Colonic mucosa (tissue), 4 donors: Measurements from ENCODE around the gene TTC39A. TPM values are rescaled to one million over a fixed set of nuclear protein-coding genes. Genes with fewer than 3 reads are reported as not detected.

Experiments
- DNase-seq: peaks from one replicate; pipeline ENCODE4 v3.0.0-alpha.2; 2020
- H3K27ac ChIP-seq: fragments of 200-600 bp; one replicate; pipeline ENCODE4 v1.8.0; 2021
- H3K27me3 ChIP-seq: fragments of 200-600 bp; one replicate; pipeline ENCODE4 v1.8.0; 2021
- H3K36me3 ChIP-seq: fragments of 200-600 bp; one replicate; pipeline ENCODE4 v1.8.0; 2021
- H3K4me1 ChIP-seq: fragments of 200-600 bp; one replicate; pipeline ENCODE4 v1.8.0; 2021; ENCODE audit warnings: mild to moderate bottlenecking
- H3K4me3 ChIP-seq: fragments of 200-600 bp; one replicate; pipeline ENCODE4 v1.8.0; 2021
- H3K9ac ChIP-seq, 2 donors: one replicate each; pipeline ENCODE4 v1.7.0; 2013; ENCODE audit warnings: control low read depth in 2 of 2, low read depth in 2 of 2, low read length in 2 of 2
- H3K9me3 ChIP-seq: fragments of 200-600 bp; one replicate; pipeline ENCODE4 v1.8.0; 2021
- CTCF ChIP-seq: fragments of 200-600 bp; IDR thresholded peaks from one replicate; pipeline ENCODE4 v1.8.0; 2022; ENCODE audit warnings: antibody characterized with exemption, mild to moderate bottlenecking
- intact Hi-C: fragments of 100-400 bp; cut with DNase I; formaldehyde crosslinking; loops from one replicate; pipeline ENCODE4 v1.14.1; 2022
- total RNA-seq, 2 donors: library from RNA; stranded (reverse); fragmentation: NEBNext Ultra II Directional in 1 of 2; extraction: Animal tissue kit (Norgen Biotek cat#: 25700) in 1 of 2; gene quantifications; one replicate each; pipeline ENCODE4 v1.2.1, GENCODE V29; 2021
- donor health status: healthy.
- donor health status: DM: no; HTN: no; CAD: no.
- donor health status: DM: no; HTN: no; CAD: no.

The TTC39A gene
- total RNA-seq, 2 donors from 2014 or later = 95.2 to 148 TPM

GRCh38 chr1:51283979-51284378 is 46.4 kb downstream of the TTC39A start:
- Histone ChIP-seq H3K9ac (no peak overlapping the region), H3K27me3 (no peaks in the 10 kb centered on the region), H3K4me1 (peaks cover 6% of the 10 kb centered on the region), H3K27ac (no peak overlapping the region), H3K9me3 (no peaks in the 10 kb centered on the region), H3K36me3 (no peaks in the 10 kb centered on the region), H3K4me3 (no peak overlapping the region)
- intact Hi-C loops = no loop called here
- no peak for TF ChIP-seq CTCF
- no peak for DNase-seq

GRCh38 chr1:51282605-51283004 is 47.8 kb downstream of the TTC39A start:
- H3K9ac ChIP-seq = no peak overlapping the region
- H3K4me1 ChIP-seq = peaks cover 6% of the 10 kb centered on the region

GRCh38 chr1:51281807-51282206 is 48.6 kb downstream of the TTC39A start:
- no peak for TF ChIP-seq CTCF
- no peak for DNase-seq
- no peaks in the 10 kb centered on the region for H3K36me3 ChIP-seq
- H3K4me1 ChIP-seq = peaks cover 6% of the 10 kb centered on the region
- no peak overlapping the region for H3K9ac ChIP-seq
- intact Hi-C loops = no loop called here
- H3K9me3 ChIP-seq = no peaks in the 10 kb centered on the region
- no peak overlapping the region for H3K4me3 ChIP-seq
- no peaks in the 10 kb centered on the region for H3K27me3 ChIP-seq
- H3K27ac ChIP-seq = no peak overlapping the region

More at GRCh38 chr1:51282605-51283004, 47.8 kb downstream of the TTC39A start:
- H3K36me3 ChIP-seq = no peaks in the 10 kb centered on the region
- no peaks in the 10 kb centered on the region for H3K9me3 ChIP-seq
- H3K4me3 ChIP-seq = no peak overlapping the region
- H3K27ac ChIP-seq = no peak overlapping the region
- no peak for DNase-seq
- intact Hi-C loops = no loop called here
- TF ChIP-seq CTCF = no peak
- no peaks in the 10 kb centered on the region for H3K27me3 ChIP-seq

GRCh38 chr1:51280321-51280978 is 49.9 kb downstream of the TTC39A start:
- no peaks in the 10 kb centered on the region for H3K9me3 ChIP-seq
- DNase-seq = no peak
- no peak overlapping the region for H3K27ac ChIP-seq
- no peak for TF ChIP-seq CTCF
- no peaks in the 10 kb centered on the region for H3K36me3 ChIP-seq
- no peaks in the 10 kb centered on the region for H3K27me3 ChIP-seq
- peaks cover 6% of the 10 kb centered on the region for H3K4me1 ChIP-seq
- H3K4me3 ChIP-seq = no peak overlapping the region
- no peak overlapping the region for H3K9ac ChIP-seq
- intact Hi-C loops = no loop called here

GRCh38 chr1:51276286-51276685 is 54.1 kb downstream of the TTC39A start:
- TF ChIP-seq CTCF = no peak
- Histone ChIP-seq H3K9me3 (no peaks in the 10 kb centered on the region), H3K4me1 (no peaks in the 10 kb centered on the region), H3K27me3 (no peaks in the 10 kb centered on the region), H3K4me3 (no peak overlapping the region), H3K27ac (no peak overlapping the region), H3K9ac (no peak overlapping the region), H3K36me3 (no peaks in the 10 kb centered on the region)
- intact Hi-C loops = no loop called here
- no peak for DNase-seq
